HepG2 (cell line): ENCODE data around the gene GRAP.
"Not testable (repeated sequence)": the region's sequence is repeated elsewhere in the genome, so short reads cannot be mapped to it uniquely, and the experiment has no call there.

Experiments used
- CREB1 ChIP-seq, 2 experiments: fragments of 450-650 bp in 1 of 2; IDR thresholded peaks; 2 replicates each; pipeline ENCODE4 v1.6.1; 2016 to 2017; ENCODE audit warnings: control low read depth in 1 of 2, mild to moderate bottlenecking in 1 of 2, missing compliant biosample characterization in 1 of 2, missing genetic modification characterization in 1 of 2
- SETDB1 ChIP-seq: sonication (generic); formaldehyde crosslinking; IDR thresholded peaks from 2 replicates; pipeline ENCODE4 v1.5.1; 2020; ENCODE audit warnings: missing genetic modification reagents, mild to moderate bottlenecking, borderline replicate concordance
- ZNF17 ChIP-seq: sonication (generic); formaldehyde crosslinking; IDR thresholded peaks from 2 replicates; pipeline ENCODE4 v1.5.0; 2020; ENCODE audit warnings: mild to moderate bottlenecking, missing genetic modification reagents
- ZNF792 ChIP-seq: IDR thresholded peaks from 2 replicates; pipeline ENCODE4 v1.6.1; 2016
- TF ChIP-seq, protein P1 (sequence below): sonication (generic); formaldehyde crosslinking; IDR thresholded peaks from 2 replicates; pipeline ENCODE4 v1.5.0; 2020; ENCODE audit warnings: mild to moderate bottlenecking, missing genetic modification reagents, moderate library complexity
- TF ChIP-seq, protein P2 (sequence below), 2 experiments: sonication (generic) in 1 of 2; formaldehyde crosslinking in 1 of 2; IDR thresholded peaks; 2 replicates each; pipeline versions ENCODE4 v1.5.1 to v1.6.1; 2011 to 2020; ENCODE audit warnings: borderline replicate concordance in 1 of 2, low read depth in 1 of 2, low read length in 1 of 2, mild to moderate bottlenecking in 1 of 2, missing genetic modification reagents in 1 of 2, moderate library complexity in 1 of 2
- TF ChIP-seq, protein P3 (sequence below): sonication (generic); formaldehyde crosslinking; IDR thresholded peaks from 2 replicates; pipeline ENCODE4 v1.4.0; 2020; ENCODE audit warnings: mild to moderate bottlenecking, missing genetic modification reagents, borderline replicate concordance

DNA sequence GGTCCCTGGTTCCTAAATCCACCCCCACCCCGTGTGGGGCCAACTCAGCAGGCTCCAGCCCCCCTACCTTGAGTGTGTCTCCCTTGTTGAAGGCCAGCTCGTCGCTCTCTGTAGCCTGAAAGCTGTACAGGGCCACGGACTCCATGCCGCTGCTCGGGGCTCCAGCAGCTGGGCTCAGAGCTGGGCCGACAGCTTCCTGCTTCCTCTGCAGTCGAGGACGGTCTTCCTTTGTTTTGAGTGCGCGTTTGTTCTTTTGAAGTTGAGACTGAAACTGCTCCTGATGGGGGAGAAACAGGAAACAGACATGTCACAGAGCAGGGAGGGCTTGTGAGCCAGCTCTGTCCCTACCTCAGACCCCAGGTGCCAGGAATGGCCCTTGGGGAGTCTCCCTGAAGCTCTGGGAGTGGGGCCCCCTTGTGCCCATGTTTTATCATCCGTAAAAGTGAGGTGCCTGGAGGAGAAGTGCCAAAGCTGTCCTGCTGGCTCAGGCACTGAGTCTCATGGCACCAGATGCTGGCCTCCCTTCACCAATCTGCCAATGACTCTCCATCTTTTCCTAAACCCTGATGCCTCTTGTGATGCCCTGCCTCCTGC, at the start of gene GRAP:
- TF ChIP-seq, protein P1, sequence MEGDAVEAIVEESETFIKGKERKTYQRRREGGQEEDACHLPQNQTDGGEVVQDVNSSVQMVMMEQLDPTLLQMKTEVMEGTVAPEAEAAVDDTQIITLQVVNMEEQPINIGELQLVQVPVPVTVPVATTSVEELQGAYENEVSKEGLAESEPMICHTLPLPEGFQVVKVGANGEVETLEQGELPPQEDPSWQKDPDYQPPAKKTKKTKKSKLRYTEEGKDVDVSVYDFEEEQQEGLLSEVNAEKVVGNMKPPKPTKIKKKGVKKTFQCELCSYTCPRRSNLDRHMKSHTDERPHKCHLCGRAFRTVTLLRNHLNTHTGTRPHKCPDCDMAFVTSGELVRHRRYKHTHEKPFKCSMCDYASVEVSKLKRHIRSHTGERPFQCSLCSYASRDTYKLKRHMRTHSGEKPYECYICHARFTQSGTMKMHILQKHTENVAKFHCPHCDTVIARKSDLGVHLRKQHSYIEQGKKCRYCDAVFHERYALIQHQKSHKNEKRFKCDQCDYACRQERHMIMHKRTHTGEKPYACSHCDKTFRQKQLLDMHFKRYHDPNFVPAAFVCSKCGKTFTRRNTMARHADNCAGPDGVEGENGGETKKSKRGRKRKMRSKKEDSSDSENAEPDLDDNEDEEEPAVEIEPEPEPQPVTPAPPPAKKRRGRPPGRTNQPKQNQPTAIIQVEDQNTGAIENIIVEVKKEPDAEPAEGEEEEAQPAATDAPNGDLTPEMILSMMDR (CRISPR knock-in tag), result not testable (repeated sequence)
- TF ChIP-seq, protein P2, sequence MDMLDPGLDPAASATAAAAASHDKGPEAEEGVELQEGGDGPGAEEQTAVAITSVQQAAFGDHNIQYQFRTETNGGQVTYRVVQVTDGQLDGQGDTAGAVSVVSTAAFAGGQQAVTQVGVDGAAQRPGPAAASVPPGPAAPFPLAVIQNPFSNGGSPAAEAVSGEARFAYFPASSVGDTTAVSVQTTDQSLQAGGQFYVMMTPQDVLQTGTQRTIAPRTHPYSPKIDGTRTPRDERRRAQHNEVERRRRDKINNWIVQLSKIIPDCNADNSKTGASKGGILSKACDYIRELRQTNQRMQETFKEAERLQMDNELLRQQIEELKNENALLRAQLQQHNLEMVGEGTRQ (IDR thresholded peaks at IDR 0.05; ENCODE audit: low read depth, low read length), result not testable (repeated sequence)
- TF ChIP-seq, protein P2 (CRISPR knock-in tag; IDR thresholded peaks at IDR 0.05; ENCODE audit: borderline replicate concordance), result not testable (repeated sequence)
- not testable (repeated sequence) for TF ChIP-seq SETDB1 (CRISPR knock-in tag); ZNF792 (CRISPR knock-in tag); ZNF17 (CRISPR knock-in tag); CREB1 (IDR thresholded peaks at IDR 0.05); CREB1 (CRISPR knock-in tag; IDR thresholded peaks at IDR 0.05)
- TF ChIP-seq, protein P3, sequence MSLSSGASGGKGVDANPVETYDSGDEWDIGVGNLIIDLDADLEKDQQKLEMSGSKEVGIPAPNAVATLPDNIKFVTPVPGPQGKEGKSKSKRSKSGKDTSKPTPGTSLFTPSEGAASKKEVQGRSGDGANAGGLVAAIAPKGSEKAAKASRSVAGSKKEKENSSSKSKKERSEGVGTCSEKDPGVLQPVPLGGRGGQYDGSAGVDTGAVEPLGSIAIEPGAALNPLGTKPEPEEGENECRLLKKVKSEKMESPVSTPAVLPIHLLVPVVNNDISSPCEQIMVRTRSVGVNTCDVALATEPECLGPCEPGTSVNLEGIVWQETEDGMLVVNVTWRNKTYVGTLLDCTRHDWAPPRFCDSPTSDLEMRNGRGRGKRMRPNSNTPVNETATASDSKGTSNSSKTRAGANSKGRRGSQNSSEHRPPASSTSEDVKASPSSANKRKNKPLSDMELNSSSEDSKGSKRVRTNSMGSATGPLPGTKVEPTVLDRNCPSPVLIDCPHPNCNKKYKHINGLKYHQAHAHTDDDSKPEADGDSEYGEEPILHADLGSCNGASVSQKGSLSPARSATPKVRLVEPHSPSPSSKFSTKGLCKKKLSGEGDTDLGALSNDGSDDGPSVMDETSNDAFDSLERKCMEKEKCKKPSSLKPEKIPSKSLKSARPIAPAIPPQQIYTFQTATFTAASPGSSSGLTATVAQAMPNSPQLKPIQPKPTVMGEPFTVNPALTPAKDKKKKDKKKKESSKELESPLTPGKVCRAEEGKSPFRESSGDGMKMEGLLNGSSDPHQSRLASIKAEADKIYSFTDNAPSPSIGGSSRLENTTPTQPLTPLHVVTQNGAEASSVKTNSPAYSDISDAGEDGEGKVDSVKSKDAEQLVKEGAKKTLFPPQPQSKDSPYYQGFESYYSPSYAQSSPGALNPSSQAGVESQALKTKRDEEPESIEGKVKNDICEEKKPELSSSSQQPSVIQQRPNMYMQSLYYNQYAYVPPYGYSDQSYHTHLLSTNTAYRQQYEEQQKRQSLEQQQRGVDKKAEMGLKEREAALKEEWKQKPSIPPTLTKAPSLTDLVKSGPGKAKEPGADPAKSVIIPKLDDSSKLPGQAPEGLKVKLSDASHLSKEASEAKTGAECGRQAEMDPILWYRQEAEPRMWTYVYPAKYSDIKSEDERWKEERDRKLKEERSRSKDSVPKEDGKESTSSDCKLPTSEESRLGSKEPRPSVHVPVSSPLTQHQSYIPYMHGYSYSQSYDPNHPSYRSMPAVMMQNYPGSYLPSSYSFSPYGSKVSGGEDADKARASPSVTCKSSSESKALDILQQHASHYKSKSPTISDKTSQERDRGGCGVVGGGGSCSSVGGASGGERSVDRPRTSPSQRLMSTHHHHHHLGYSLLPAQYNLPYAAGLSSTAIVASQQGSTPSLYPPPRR (CRISPR knock-in tag), result not testable (repeated sequence)
